GM19463 (cell line): ENCODE results near the gene C8B.

Experiments
- ATAC-seq: cut with Tn5 transposase; IDR thresholded peaks from one replicate; pipeline ENCODE4 v1.9.1; 2021; ENCODE audit warnings: mild to moderate bottlenecking, moderate library complexity; ENCODE audit not compliant: unreplicated experiment

The C8B gene

DNA sequence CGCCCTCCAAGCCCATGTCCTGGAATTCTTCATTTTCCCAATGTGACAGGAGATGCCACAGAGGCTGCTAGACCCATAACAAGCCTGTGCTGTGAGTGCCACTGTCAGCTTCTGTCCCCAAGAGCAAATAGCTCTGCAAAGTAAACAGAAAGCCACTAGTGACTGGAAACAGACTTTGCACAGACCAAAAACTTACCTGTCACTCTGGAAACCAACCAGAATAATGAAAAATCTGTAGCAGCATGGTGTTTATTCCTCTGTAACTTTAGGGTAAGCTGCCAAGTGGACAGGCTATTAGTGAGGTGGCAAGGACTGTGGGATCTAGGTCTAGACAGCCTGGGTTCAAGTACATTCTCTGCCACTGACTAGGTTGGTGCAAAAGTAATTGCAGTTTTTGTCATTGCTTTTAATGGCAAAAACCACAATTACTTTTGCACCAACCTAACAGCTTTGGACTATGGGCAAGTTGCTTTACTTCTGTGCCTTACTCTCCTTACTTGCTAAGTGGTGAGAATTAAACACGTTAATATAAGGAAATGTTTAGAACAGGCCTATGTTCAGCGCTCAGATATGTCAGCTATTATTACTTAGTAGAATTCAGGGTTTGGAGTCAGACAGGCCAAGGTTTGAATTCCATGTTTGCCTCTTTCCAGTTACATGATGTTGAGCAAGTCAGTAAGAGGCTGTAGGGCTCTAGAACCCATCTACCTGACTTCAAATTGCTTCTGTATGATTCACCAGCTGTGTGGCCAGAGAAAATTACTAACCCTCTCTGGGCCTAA is at the start of gene C8B:
TSS of gene C8B (minus strand) at position 100 of the 782 bp plus-strand sequence. CDS start at position 33, 67 bp downstream.
- ATAC-seq: no peak

DNA sequence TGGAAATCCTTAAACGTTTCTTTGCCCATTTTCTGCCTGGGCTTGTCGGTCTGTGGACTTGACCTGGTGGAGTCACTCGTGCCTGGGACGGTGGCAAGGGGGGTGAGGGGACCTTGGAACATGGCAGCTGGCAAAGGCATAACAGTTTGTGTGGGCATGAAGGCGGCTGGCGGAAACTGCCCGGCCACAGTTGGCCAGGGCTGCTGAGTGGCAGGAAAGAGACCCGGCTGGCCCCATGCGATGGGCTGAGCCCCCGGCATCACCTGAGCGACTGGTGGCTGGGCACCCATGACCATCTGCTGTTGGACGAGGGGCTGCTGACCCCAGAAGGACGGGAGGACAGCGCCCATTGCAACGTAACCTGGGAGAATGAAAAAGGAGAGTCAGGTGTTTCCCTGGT is 49.3 kb upstream of the C8B start:
- ATAC-seq: no peak

DNA sequence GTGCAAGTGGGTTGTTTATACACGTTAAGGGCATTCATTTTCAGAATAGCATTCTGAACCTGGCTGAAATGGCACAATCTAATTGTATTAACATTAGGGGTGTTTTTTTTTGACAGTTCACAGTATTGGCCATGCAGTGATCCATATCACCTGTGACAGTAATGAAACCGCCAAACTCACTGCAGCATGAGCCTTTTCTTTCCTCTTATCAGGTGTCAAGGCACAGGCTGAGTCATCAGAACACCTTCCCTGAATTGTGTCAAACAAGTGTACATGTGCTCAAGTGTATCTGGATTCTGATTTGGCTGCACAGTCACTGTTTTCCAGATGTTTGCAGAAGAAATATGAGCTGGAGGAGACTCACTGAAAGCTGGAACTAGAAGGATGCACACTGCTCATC is 47.7 kb upstream of the C8B start:
- ATAC-seq: no peak

DNA sequence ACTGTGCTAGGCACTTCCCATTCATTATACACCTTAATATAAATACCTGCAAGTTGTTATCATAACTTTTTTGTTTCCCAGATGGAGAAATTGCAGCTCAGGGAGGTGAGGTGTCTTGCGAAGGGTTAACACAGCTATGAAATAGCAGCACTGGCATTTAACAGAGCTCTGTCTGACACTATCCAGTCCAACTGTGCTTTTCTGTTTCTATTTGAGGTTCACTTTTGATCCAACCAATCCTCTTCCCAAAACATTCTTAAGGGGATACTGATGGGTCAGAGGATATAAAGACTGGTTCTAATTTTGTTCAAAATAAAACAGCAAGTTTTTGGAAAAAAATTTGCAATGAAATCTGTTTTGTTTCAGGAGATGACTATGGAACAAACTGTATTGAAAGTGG is 46.5 kb upstream of the C8B start:
- ATAC-seq: no peak

DNA sequence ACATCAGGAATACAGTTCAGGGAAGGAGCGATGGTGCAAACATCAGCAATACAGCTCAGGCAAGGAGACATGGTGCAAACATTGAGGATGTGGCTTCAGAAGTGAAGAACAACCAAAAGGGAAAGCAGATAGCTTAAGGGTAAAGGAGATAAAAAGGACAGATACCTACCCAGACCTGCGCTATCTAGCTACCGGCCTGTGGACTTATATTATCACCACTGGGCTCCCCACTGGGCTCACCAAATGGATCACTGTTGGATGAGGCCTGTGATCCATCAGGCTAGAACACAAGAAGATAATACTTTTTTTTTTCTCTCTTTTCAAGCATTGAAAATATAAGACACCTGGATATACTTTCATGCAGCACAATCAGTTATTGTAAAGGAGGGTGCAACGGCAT is 44.7 kb upstream of the C8B start:
- no peak for ATAC-seq

DNA sequence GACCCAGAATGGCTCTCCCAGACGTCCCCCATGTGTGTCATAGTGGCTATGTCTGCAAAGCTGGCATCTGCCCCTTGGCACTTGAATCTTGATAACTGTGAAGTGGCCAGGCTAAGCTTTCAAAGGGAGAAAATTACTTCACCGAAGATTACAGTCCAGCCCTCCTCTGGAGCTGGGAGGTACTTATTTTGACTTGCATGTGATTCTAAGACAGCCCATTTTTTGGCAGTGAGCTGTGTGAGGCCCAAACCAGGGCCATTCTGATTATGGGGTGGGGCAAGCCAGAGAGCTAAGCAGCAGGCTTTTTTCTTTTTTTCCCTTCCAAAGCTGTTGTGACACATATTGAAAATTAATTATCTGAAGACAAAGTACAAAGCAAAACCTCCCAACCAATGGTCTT is 42.1 kb upstream of the C8B start:
- no peak for ATAC-seq

DNA sequence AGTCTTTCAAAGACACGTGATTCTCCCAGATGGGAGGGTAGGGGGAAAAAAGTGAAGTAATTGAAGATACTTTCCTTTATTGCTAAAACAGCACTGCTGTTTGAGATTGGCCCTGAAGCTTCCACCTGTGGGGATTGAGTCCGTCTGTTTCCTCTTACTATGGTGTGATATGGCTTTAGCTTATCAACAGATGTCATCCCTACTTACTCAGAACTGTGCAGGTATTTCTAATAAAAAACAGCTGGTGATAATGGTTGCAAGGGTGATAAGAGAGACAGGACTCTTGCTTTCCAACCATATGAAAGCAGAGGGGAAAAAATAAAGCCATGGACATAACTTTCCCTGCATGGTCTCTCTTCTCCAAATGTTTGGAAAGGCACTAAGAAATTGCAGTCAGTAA is 41.7 kb upstream of the C8B start:
- no peak for ATAC-seq

DNA sequence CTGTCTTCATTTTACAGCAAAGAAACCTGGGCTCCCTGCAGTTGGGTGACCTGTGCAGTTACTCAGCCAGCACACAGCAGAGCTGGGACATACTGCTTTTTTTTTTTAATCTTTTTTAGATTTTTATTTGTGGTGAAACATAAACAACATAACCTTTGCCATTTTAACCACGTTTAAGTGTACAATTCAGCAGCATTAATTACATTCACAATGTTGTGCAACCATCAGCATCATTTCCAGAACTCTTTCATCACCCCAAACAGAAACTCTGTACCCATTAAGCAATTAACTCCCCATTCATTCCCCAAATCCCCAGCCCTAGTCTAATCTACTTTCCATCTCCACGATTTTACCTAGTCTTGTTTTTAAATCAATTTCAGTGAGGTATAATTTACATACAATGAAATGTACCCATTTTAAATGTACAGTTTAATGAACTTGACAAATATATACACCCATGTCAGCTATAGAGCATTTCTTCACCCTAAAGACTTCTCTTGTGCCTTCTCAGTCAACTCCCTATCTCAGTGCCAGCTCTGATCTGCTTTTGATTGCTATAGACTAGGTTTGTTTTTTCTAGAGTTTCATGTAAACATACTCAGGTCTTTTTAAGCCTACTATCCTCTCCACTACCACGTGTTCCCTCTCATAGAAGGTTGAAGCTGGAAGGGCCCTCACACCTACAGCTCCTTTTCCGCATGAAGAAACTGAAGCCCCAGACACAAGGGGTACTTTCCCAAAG is 37.8 kb upstream of the C8B start:
- no peak for ATAC-seq

DNA sequence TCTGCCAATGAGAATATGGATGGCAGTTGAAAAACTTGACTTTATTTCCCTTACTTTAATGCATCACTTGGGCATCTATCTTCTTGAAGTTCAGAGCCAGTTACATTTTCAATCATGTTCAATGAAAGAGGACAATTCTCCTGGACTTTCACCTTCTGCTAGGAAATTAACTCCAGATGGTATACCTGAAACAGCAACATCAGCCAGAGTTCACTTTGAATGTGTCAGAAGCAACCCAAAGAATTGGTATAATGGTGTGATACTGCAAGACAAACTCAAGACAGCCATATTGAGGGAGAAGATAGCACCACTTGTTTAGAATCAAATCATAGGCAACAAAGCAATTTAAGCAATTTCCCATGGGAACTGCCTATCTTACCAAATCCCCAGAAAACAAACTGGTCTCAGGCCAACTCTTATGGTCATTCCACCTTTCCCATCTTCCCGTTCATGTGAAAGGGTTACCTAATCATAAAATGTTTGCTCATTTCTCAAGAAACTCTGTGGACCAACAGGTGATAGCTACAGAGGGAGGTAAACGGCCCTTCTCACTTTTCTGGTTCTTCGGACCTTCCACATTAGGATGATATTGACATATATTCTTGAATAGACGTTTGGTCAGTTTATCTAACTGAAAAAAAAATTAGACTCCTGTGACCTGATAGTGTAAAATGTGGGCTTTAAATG is 29.7 kb upstream of the C8B start:
- ATAC-seq: no peak

DNA sequence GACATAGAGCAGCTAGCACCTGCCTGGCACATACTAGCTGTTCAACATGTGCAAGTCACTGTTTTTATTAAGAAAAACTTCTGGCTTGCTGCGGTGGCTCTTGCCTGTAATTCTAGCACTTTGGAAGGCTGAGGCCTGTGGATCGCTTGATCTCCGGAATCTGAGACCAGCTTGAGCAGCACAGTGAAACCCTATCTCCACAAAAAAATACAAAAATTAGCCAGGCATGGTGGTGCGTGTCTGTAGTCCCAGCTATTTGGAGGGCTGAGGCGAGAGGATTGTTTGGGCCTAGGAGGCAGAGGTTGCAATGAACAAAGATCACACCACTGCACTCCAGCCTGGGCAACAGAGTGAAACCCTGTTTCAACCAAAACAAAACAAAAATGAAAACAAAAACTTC is 27.7 kb upstream of the C8B start:
- no peak for ATAC-seq

DNA sequence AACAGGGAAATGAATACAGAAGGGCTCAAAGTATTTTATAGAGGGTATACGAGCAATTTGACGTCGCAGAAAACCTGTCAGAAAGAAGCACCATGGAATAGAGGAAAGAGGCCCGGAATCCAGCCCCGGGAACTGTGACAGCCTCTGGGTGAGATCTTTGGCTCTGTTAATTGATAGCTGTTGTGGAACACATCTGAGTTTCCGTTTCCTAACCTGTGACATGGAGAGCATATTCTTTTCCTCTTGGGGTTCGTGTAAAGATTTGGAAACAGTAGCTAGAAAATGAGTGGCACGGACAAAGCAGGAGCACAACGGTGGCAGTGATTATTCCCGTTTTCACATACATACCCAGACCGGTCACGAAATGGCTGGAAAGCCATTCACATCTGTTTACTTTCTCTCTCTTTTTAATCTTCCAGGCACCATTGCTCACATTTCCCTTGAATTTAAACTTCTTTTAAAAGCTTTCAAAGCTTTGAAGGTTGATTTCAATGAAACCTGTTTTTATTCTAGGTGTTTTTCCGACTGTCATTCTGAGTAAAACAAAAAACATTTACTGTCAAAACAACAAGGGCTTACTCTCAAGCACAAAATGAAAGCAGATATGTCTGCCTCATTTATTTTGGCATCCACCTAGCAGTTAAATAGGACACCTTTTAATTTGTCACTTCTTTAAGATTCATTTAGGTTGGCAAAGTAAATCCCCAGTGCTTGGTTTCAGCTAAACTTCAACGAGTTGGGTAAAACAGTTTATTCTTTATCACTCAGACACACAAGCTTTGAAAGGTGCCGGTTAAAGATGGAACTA is 26.7 kb upstream of the C8B start:
- no peak for ATAC-seq

DNA sequence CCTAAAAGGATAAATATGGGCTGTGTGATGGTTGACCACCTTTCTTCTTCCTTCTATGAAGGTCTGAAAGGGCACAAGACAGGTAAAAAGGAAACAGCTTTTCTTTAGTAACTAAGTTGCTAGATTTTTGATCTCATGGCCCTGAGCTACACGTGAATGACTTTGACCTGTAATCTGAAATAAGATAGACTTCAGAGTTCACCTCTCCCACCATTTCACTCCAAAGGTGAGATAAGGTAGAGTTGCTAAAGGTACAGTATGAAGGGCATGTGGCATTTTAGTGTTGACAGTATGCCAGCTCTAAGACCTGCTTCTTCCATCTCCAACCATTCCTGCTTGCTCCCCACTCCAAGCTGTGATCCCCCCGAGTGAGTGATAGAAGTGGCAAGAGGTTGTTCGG is 25.8 kb upstream of the C8B start:
- ATAC-seq: no peak

DNA sequence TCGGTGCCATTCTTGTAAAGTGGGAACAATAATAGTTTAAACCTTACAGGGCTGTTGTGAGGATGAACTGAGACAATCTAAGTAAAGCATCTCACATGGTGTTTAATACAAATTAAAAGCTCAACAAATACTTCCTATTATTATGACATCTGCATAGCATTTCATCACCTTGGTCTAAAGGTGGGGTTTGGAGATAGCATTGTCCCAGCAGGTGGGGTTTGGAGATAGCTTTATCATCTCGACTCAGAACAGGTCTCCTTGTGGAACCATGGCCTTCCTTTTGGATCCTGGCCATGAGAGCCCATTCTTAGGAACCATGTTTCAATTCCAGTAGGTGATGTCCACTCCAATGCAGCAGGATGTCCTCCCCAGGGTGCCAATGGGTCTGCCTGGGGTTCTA is 20.6 kb upstream of the C8B start:
- no peak for ATAC-seq

DNA sequence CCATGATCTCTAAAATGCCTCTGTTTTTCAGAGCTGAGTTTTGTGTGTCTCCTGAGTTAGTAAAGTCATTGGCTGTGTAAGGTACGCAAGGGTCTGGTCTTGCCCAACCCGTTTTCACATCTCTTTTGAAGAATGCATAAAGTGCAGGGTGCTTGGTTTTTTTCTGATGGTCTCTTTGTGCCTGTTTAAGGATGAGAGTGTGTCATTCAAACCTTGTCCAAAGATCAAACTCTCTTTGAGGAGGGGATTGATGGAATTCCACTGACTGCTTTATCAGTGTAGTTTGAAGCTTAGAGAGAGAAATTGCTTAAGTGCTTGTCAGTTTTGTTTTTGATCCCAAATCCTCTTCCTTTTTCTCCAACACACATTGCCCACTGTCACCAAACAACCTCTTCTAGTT is 20.0 kb upstream of the C8B start:
- no peak for ATAC-seq

DNA sequence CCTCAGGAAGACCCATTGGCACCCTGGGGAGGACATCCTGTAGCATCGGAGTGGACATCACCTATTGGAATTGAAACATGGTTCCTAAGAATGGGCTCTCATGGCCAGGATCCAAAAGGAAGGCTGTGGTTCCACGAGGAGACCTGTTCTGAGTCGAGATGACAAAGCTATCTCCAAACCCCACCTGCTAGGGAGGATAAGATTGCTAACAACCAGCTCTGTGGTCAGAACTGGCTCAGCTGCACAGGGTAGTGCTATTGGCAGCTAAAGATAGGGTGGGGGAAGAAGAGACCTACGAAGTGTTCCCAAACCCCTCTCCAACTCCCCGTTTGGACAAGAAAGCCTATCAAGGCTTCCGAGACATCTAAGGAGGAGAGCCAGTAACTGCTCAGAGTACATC is 17.7 kb upstream of the C8B start:
- ATAC-seq: no peak

DNA sequence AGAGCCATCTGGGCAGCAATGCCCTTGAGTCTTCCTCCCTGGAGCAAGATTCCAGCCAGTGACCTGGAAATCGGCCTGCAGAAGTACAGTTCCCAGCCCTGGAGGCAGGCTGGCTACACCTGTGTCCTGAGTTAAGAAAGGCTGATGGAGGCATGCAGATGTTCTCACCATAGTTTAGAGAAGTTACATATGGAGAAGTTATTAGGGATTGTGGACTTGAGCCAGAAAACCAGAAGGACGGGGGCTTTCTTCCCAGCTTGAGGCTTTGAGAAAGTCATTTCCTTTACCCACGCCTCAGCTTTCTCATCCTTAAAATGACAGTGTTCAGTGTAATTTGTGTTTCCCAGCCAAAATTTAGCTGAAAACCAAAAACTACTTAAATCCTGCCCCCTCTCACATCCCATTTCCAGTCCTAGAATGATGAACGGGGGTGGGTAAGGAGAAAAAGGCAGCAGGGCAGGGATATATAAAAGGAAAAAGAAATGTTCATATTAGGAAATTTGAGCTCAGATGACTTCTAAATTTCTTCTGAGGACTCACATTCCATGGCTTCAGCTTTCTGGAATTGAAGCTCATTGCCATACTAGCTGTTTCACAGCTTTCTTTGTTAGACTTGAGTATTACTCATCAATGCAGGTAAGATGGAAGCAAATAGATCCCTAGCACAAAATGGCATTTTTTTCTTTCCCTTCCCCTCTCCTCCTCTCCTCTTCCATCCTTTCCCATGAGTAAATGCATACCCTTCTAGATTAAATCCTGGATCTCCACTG is 14.4 kb upstream of the C8B start:
- ATAC-seq: no peak

DNA sequence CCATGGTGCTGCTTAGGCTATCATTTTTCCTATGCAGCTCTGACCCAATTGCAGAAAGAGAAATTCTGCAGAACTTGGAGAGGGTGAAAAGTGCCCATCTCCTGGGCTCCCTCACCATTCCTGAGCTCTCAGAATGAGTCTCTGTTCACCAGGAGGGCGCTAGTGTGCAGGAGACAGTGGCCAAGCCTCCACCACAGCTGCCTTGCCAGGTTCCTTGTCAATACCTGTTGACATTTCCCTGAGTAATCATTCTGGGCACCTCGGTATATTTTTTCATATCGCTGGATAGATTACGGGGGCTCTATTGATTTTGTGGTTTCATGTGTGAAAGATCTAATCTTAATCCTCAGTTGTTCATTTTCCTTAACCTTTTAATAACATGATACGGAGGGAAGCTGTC is 13.0 kb upstream of the C8B start:
- ATAC-seq: no peak

DNA sequence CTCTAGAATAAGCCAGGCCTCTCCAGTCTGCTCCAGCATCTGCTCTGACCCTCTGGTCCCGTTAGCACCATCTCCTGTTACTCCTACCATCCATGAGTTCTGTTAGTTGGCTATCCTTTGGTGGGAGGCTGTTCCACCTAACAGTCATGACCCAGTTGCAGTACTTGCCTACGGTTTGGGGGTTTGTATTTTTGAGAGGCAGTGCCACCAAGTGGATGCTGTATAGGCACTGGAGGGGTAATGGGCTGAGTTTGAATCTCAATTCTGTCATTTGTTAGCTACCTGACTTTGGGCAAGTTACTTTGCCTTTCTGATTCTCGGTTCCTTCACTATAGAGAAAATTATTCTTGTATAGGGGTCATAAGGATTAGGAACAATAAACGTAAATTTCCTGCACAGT is 12.1 kb upstream of the C8B start:
- no peak for ATAC-seq

DNA sequence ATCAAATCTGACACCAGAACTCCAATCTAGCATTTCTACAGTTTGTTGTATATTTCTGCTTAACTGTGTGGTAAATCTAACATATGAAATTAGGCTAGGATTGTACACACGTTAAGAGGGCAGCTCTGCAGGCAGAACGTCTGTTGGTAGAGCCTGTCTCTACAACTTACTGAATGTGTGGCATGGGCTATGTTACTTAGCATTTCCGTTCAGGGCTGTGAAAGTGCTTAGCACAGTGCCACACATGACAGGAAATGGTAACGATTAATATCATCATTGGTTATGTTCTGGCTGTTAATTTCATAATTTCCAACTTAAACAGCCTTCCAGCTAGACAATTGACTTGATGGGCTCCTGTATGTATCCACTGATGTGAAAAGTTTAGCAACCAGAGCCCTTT is 9.6 kb upstream of the C8B start:
- no peak for ATAC-seq

DNA sequence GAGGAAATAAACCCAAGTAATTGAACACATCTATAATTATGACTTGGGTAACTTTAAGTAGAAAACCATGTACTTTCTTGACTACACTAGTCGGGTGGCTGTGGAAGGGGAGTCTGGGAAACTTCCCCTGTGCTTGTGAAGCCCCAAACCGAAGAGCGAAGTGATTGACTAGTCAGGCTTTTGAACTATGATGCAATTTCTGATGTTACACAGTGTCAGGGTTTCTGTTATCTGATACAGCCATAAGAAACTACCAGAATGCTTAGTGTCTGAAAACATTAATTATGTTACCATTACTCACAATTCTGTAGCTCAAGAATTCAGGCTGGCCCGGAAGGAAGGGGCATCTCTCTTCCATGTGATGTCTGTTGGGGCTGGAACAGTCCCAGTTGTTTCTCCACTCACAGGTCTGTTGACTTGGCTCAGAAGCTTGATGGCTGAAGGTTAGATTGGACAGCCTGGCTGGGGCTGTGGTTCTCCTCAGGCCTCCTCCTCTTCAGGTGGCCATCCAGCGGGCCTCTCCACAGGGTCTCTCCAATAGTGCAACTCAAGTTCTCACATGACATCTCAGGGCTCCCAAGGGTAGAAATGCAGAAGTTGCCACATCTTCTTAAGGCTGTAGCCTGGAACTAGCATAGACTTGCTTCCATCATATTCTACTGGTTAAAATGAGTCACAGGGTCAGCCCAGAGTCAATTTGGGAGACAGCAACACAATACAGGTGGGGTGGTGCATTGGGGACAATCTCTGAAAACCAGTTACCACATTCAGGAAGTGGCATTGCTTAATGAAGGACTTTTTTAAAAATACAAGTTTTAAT is 8.3 kb upstream of the C8B start:
- no peak for ATAC-seq
